HepG2 (cell line): ENCODE measurements around the gene FGD5. TPM values are rescaled to one million over a fixed set of nuclear protein-coding genes. Genes with fewer than 3 reads are reported as not detected.

Experiments used
- ATAC-seq: fragments of 200-7000 bp; cut with Tn5 transposase; 3 replicates; pipeline ENCODE4 v1.9.1; 2020; ENCODE audit warnings: mild to moderate bottlenecking, moderate library complexity
- BruUV-seq: library from RNA; stranded (reverse); fragments of 400-500 nt; replicated peaks from 2 replicates; lab custom pipeline; 2021; lab: Mats Ljungman, UMichigan
- CTCF ChIA-PET: fragments of 300-600 bp; formaldehyde crosslinking; extraction: SDS; loops from one replicate; lab custom pipeline; 2021; ENCODE audit warnings: low total read pairs, inconsistent platforms, low intra/inter-chr PET ratio; lab: Yijun Ruan, JAX
- POLR2A ChIA-PET: fragments of 350-600 bp; sonication (Branson Sonifier 250); formaldehyde crosslinking; loops from one replicate; lab custom pipeline; 2020; ENCODE audit warnings: antibody characterized with exemption, inconsistent platforms; lab: Yijun Ruan, JAX
- DNase-seq: peaks from one replicate; pipeline ENCODE4 v3.0.0-alpha.2; 2015; ENCODE audit warnings: low spot score
- FAIRE-seq: peaks from 3 replicates; lab custom pipeline; 2011; peaks lifted over from hg19 to GRCh38; lab: Jason Lieb, UNC
- H2AFZ ChIP-seq: one replicate; pipeline ENCODE4 v1.6.1; 2011; ENCODE audit warnings: low read length, inconsistent platforms
- H3K27ac ChIP-seq: fragments of 300-600 bp; 3 replicates; pipeline ENCODE4 v1.8.0; 2011; ENCODE audit warnings: mixed run types, mild to moderate bottlenecking, mixed read lengths, low read length, inconsistent platforms; ENCODE audit not compliant: insufficient read depth; ENCODE audit errors: extremely low read length
- H3K27me3 ChIP-seq, 2 experiments: fragments of 200-600 bp in 1 of 2; 2 replicates in 1 of 2; 3 replicates in 1 of 2; pipeline versions ENCODE4 v1.6.0 to v1.8.0; 2011; ENCODE audit warnings: low read length in 2 of 2, mild to moderate bottlenecking in 2 of 2, moderate library complexity in 2 of 2, inconsistent platforms in 1 of 2; ENCODE audit not compliant: insufficient read depth in 2 of 2, control insufficient read depth in 1 of 2
- H3K36me3 ChIP-seq, 2 experiments: fragments of 200-600 bp in 1 of 2; replicated peaks in 1 of 2; 2 replicates in 1 of 2; 3 replicates in 1 of 2; pipeline versions ENCODE4 v1.5.1 to v1.8.0; 2011; ENCODE audit warnings: low read length in 2 of 2, inconsistent platforms in 1 of 2; ENCODE audit not compliant: insufficient read depth in 2 of 2, control insufficient read depth in 1 of 2
- H3K4me1 ChIP-seq: 2 replicates; pipeline ENCODE4 v1.5.1; 2012; ENCODE audit warnings: low read length, inconsistent platforms; ENCODE audit not compliant: insufficient read depth
- H3K4me2 ChIP-seq: 2 replicates; pipeline ENCODE4 v1.6.0; 2011; ENCODE audit warnings: low read depth, low read length, inconsistent platforms
- H3K4me3 ChIP-seq, 3 experiments: fragments of 200-600 bp in 1 of 3; sonication (generic), shearing (Covaris generic) in 1 of 3; replicated peaks in 1 of 3; 2 replicates each; pipeline ENCODE4 v1.5.1; 2011 to 2016; ENCODE audit warnings: low read length in 3 of 3, inconsistent platforms in 2 of 3, low read depth in 2 of 3, mild to moderate bottlenecking in 2 of 3, control low read depth in 1 of 3, mixed read lengths in 1 of 3; ENCODE audit not compliant: insufficient read depth in 1 of 3
- H3K79me2 ChIP-seq: one replicate; pipeline ENCODE4 v1.6.1; 2011; ENCODE audit warnings: low read length, inconsistent platforms; ENCODE audit not compliant: insufficient read depth
- H3K9ac ChIP-seq: 2 replicates; pipeline ENCODE4 v1.6.0; 2011; ENCODE audit warnings: mild to moderate bottlenecking, low read depth, low read length, inconsistent platforms; ENCODE audit not compliant: insufficient read depth
- H3K9me3 ChIP-seq: 2 replicates; pipeline ENCODE4 v1.5.1; 2012; ENCODE audit warnings: mild to moderate bottlenecking, low read length
- H4K20me1 ChIP-seq: 2 replicates; pipeline ENCODE4 v1.6.0; 2011; ENCODE audit warnings: inconsistent platforms, mild to moderate bottlenecking, low read length, moderate library complexity; ENCODE audit not compliant: insufficient read depth
- ADNP ChIP-seq: sonication (generic); formaldehyde crosslinking; IDR thresholded peaks from 2 replicates; pipeline ENCODE4 v1.4.0; 2020; ENCODE audit warnings: missing genetic modification reagents
- AKAP8 ChIP-seq: sonication (generic); formaldehyde crosslinking; IDR thresholded peaks from 2 replicates; pipeline ENCODE4 v1.5.1; 2020; ENCODE audit warnings: mild to moderate bottlenecking, missing genetic modification reagents
- ASH2L ChIP-seq: fragments of 300-600, 200-600 bp; sonication (generic); IDR thresholded peaks from 2 replicates; pipeline ENCODE4 v1.7.0; 2017; ENCODE audit warnings: low read depth, mild to moderate bottlenecking, moderate library complexity, mixed read lengths, low read length; ENCODE audit not compliant: insufficient read length
- BRD4 ChIP-seq: sonication (generic); formaldehyde crosslinking; IDR thresholded peaks from 2 replicates; pipeline ENCODE4 v1.4.0; 2020; ENCODE audit warnings: missing genetic modification reagents
- CEBPG ChIP-seq: IDR thresholded peaks from 2 replicates; pipeline ENCODE4 v1.6.1; 2016
- DDIT3 ChIP-seq: sonication (generic); formaldehyde crosslinking; IDR thresholded peaks from 2 replicates; pipeline ENCODE4 v1.4.0; 2020; ENCODE audit warnings: mild to moderate bottlenecking, missing genetic modification reagents
- ELF4 ChIP-seq: sonication (generic); formaldehyde crosslinking; IDR thresholded peaks from 2 replicates; pipeline ENCODE4 v1.5.0; 2020; ENCODE audit warnings: missing genetic modification reagents, mild to moderate bottlenecking, moderate library complexity, borderline replicate concordance
- GMEB1 ChIP-seq: sonication (generic); formaldehyde crosslinking; IDR thresholded peaks from 2 replicates; pipeline ENCODE4 v1.5.1; 2020; ENCODE audit warnings: missing genetic modification reagents, mild to moderate bottlenecking, borderline replicate concordance
- HNRNPL ChIP-seq: fragments of 200-400 bp; formaldehyde crosslinking; IDR thresholded peaks from 2 replicates; pipeline ENCODE4 v1.6.1; 2017; ENCODE audit warnings: mild to moderate bottlenecking, low read depth, low read length
- JDP2 ChIP-seq: sonication (generic); formaldehyde crosslinking; IDR thresholded peaks from 2 replicates; pipeline ENCODE4 v1.8.1; 2022; ENCODE audit warnings: missing genetic modification reagents, borderline replicate concordance
- MED8 ChIP-seq: sonication (generic); formaldehyde crosslinking; IDR thresholded peaks from 2 replicates; pipeline ENCODE4 v1.8.1; 2023; ENCODE audit warnings: mild to moderate bottlenecking, missing genetic modification reagents; ENCODE audit not compliant: insufficient replicate concordance
- MIER3 ChIP-seq: IDR thresholded peaks from 2 replicates; pipeline ENCODE4 v1.6.1; 2016; ENCODE audit warnings: missing compliant biosample characterization, borderline replicate concordance
- RORA ChIP-seq: sonication (generic); formaldehyde crosslinking; IDR thresholded peaks from 2 replicates; pipeline ENCODE4 v1.5.0; 2020; ENCODE audit warnings: mild to moderate bottlenecking, missing genetic modification reagents, moderate library complexity
- TBP ChIP-seq: sonication (generic); formaldehyde crosslinking; IDR thresholded peaks from 2 replicates; pipeline ENCODE4 v1.5.0; 2020; ENCODE audit warnings: missing genetic modification reagents
- ZBTB4 ChIP-seq: sonication (generic); formaldehyde crosslinking; IDR thresholded peaks from 2 replicates; pipeline ENCODE4 v1.4.0; 2020; ENCODE audit warnings: missing genetic modification reagents, mild to moderate bottlenecking, borderline replicate concordance
- ZNF263 ChIP-seq: sonication (generic); formaldehyde crosslinking; IDR thresholded peaks from 2 replicates; pipeline ENCODE4 v1.4.0; 2020; ENCODE audit warnings: missing genetic modification reagents
- ZNF598 ChIP-seq: sonication (generic); formaldehyde crosslinking; IDR thresholded peaks from 2 replicates; pipeline ENCODE4 v1.5.1; 2020; ENCODE audit warnings: mild to moderate bottlenecking, missing genetic modification reagents, borderline replicate concordance
- ZNF879 ChIP-seq: sonication (generic); formaldehyde crosslinking; IDR thresholded peaks from 2 replicates; pipeline ENCODE4 v1.8.1; 2023; ENCODE audit warnings: missing genetic modification reagents
- WGBS: methylation state at CpG from one replicate; pipeline ENCODE4 v1.1.6; 2017; ENCODE audit warnings: low lambda C conversion rate; 5-methylcytosine and 5-hydroxymethylcytosine counted together
- in situ Hi-C: cut with HindIII; loops from 2 replicates; pipeline ENCODE4 v1.10.0; 2017; ENCODE audit warnings: low pct_unique_long_range_greater_than_20kb; ENCODE audit not compliant: extremely low pct_ligation_motif_present
- intact Hi-C: fragments of 100-400 bp; cut with micrococcal nuclease; formaldehyde crosslinking; loops from one replicate; pipeline ENCODE4 v1.10.0; 2022; ENCODE audit not compliant: unreplicated experiment
- polyA plus RNA-seq, 8 experiments: library from polyadenylated mRNA; depleted of rRNA in 3 of 8; stranded (reverse) in 7 of 8; unstranded in 1 of 8; fragments of >200 nt; fragmentation: Illumina TruSeq in 4 of 8; extraction: Trizol in 4 of 8; gene quantifications; 2 replicates each; pipeline versions ENCODE4 v1.2.1 to v1.2.3, GENCODE V29; 2011 to 2016; ENCODE audit warnings: low read depth in 4 of 8, missing spikeins in 1 of 8, mixed read lengths in 1 of 8; ENCODE audit not compliant: insufficient read depth in 1 of 8
- total RNA-seq, 5 experiments: library from RNA; depleted of rRNA; stranded (reverse); fragments of >200 nt; fragmentation: Illumina TruSeq; extraction: Trizol; gene quantifications; 2 replicates each; pipeline ENCODE4 v1.2.3, GENCODE V29; 2016; ENCODE audit warnings: low read depth in 1 of 5

The FGD5 gene
- total and polyA plus RNA-seq, 2 of the 13 experiments (the other 11 are each of a cell fraction or from before 2014, with no cell fraction given): 0.17 TPM; not detected in 1

GRCh38 chr3:14845180-14845579, 26.4 kb downstream of the FGD5 start:
- Histone ChIP-seq H3K9me3 (no peaks in the 10 kb centered on the region), H3K4me2 (no peak overlapping the region), H3K9ac (no peak overlapping the region), H3K27me3 (peaks cover 6 to 24% of the 10 kb centered on the region in 2 experiments; a peak in 4 of 5 replicates), H3K27ac (no peak overlapping the region)
- ATAC-seq: no peak
- no peak for DNase-seq
- in situ Hi-C loops: no loop called here
- TF ChIP-seq ZNF879 (CRISPR knock-in tag) (no peak), TBP (CRISPR knock-in tag) (no peak), ASH2L (no peak), DDIT3 (CRISPR knock-in tag) (no peak), ELF4 (no peak), RORA (CRISPR knock-in tag) (no peak), AKAP8 (CRISPR knock-in tag) (no peak), ZNF263 (no peak), GMEB1 (CRISPR knock-in tag) (no peak), MIER3 (CRISPR knock-in tag) (no peak), ZNF598 (CRISPR knock-in tag) (no peak), HNRNPL (no peak), ADNP (CRISPR knock-in tag) (no peak), CEBPG (no peak), MED8 (CRISPR knock-in tag) (no peak), JDP2 (CRISPR knock-in tag) (no peak), BRD4 (CRISPR knock-in tag) (no peak), ZBTB4 (CRISPR knock-in tag) (no peak)
- TF ChIP-seq, all 625 proteins: peak for 0
- H2AFZ ChIP-seq: no peak overlapping the region
- no peak overlapping the region for H3K4me3 ChIP-seq
- intact Hi-C loops: no loop called here
- H3K36me3 ChIP-seq: no peaks in the 10 kb centered on the region
- WGBS: 0% methylated on average over 3 of the region's 3 CpGs
- POLR2A ChIA-PET: no interaction called here
- H4K20me1 ChIP-seq: no peaks in the 10 kb centered on the region
- BruUV-seq: no TSS peak
- H3K79me2 ChIP-seq: no peaks in the 10 kb centered on the region
- no peak for FAIRE-seq
- CTCF ChIA-PET: no interaction called here
- H3K4me1 ChIP-seq: peaks cover 6% of the 10 kb centered on the region; the same call in 1 of the 2 replicates
